ENCODE measurements around the gene MFSD6. TPM values are rescaled to one million over a fixed set of nuclear protein-coding genes. Genes with fewer than 3 reads are reported as not detected.

The MFSD6 gene
- total and polyA plus RNA-seq, 2 donors (not counting 1 experiment from before 2014, with no cell fraction given): 31.4 to 50.8 TPM

GRCh38 chr2:190504912-190505311 lies 96.8 kb downstream of the MFSD6 start:
- no peaks in the 10 kb centered on the region for H4K20me1 ChIP-seq (ENCODE audit: control insufficient read depth, extremely low read depth, insufficient read depth, low read length)

GRCh38 chr2:190505696-190506095 lies 97.5 kb downstream of the MFSD6 start:
- Histone ChIP-seq H3K9ac (ENCODE audit: insufficient read depth, low read length) (no peak overlapping the region), H3K9me3 (ENCODE audit: control insufficient read depth, insufficient read depth, low read depth, low read length) (no peaks in the 10 kb centered on the region), H3K36me3 (ENCODE audit: control insufficient read depth, insufficient read depth, low read length) (no peaks in the 10 kb centered on the region), H3K4me2 (ENCODE audit: extremely low read depth, insufficient read depth, low read length) (no peak overlapping the region), H3K4me1 (ENCODE audit: control insufficient read depth, extremely low read depth, insufficient read depth, low read length) (peaks cover 3% of the 10 kb centered on the region), H3K4me3 (replicated peaks in 1 of 4; ENCODE audit: control extremely low read depth in 1 of 4, insufficient read depth in 1 of 4, low read depth in 3 of 4, low read length in 4 of 4) (no peak overlapping the region), H3K27me3 (ENCODE audit: control insufficient read depth, insufficient read depth, low read length) (no peaks in the 10 kb centered on the region), H3K27ac (ENCODE audit: insufficient read depth, low read length) (no peak overlapping the region), H2AFZ (ENCODE audit: low read length) (no peak overlapping the region), H3K79me2 (ENCODE audit: control insufficient read depth, insufficient read depth, low read length) (no peaks in the 10 kb centered on the region), H4K20me1 (ENCODE audit: control insufficient read depth, extremely low read depth, insufficient read depth, low read length) (no peaks in the 10 kb centered on the region)
- TF ChIP-seq EZH2 (IDR thresholded peaks at IDR 0.05; ENCODE audit: low read length, missing control alignments): no peak
- TF ChIP-seq, protein P1, sequence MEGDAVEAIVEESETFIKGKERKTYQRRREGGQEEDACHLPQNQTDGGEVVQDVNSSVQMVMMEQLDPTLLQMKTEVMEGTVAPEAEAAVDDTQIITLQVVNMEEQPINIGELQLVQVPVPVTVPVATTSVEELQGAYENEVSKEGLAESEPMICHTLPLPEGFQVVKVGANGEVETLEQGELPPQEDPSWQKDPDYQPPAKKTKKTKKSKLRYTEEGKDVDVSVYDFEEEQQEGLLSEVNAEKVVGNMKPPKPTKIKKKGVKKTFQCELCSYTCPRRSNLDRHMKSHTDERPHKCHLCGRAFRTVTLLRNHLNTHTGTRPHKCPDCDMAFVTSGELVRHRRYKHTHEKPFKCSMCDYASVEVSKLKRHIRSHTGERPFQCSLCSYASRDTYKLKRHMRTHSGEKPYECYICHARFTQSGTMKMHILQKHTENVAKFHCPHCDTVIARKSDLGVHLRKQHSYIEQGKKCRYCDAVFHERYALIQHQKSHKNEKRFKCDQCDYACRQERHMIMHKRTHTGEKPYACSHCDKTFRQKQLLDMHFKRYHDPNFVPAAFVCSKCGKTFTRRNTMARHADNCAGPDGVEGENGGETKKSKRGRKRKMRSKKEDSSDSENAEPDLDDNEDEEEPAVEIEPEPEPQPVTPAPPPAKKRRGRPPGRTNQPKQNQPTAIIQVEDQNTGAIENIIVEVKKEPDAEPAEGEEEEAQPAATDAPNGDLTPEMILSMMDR (conservative IDR thresholded peaks at IDR 0.05 in 1 of 2, IDR thresholded peaks at IDR 0.05 in 1 of 2; ENCODE audit: low read depth in 1 of 2, low read length in 2 of 2): no peak
- no peak for DNase-seq (ENCODE audit: low read depth in 2 of 2)

More at GRCh38 chr2:190504912-190505311, 96.8 kb downstream of the MFSD6 start:
- no peak overlapping the region for H2AFZ ChIP-seq (ENCODE audit: low read length)
- no peak for DNase-seq (ENCODE audit: low read depth in 2 of 2)
- no peak overlapping the region for H3K4me2 ChIP-seq (ENCODE audit: extremely low read depth, insufficient read depth, low read length)
- no peaks in the 10 kb centered on the region for H3K9me3 ChIP-seq (ENCODE audit: control insufficient read depth, insufficient read depth, low read depth, low read length)
- H3K27me3 ChIP-seq (ENCODE audit: control insufficient read depth, insufficient read depth, low read length): no peaks in the 10 kb centered on the region
- no peak overlapping the region for H3K27ac ChIP-seq (ENCODE audit: insufficient read depth, low read length)
- H3K79me2 ChIP-seq (ENCODE audit: control insufficient read depth, insufficient read depth, low read length): no peaks in the 10 kb centered on the region
- no peak overlapping the region for H3K4me3 ChIP-seq (replicated peaks in 1 of 4; ENCODE audit: control extremely low read depth in 1 of 4, insufficient read depth in 1 of 4, low read depth in 3 of 4, low read length in 4 of 4)
- TF ChIP-seq, protein P1 (conservative IDR thresholded peaks at IDR 0.05 in 1 of 2, IDR thresholded peaks at IDR 0.05 in 1 of 2; ENCODE audit: low read depth in 1 of 2, low read length in 2 of 2): no peak
- TF ChIP-seq EZH2 (IDR thresholded peaks at IDR 0.05; ENCODE audit: low read length, missing control alignments): no peak
- H3K36me3 ChIP-seq (ENCODE audit: control insufficient read depth, insufficient read depth, low read length): no peaks in the 10 kb centered on the region
- peaks cover 3% of the 10 kb centered on the region for H3K4me1 ChIP-seq (ENCODE audit: control insufficient read depth, extremely low read depth, insufficient read depth, low read length)
- no peak overlapping the region for H3K9ac ChIP-seq (ENCODE audit: insufficient read depth, low read length)

- Histone ChIP-seq H3K27me3 (ENCODE audit: control insufficient read depth, insufficient read depth, low read length) (no peaks in the 10 kb centered on the region), H3K4me3 (replicated peaks in 1 of 4; ENCODE audit: control extremely low read depth in 1 of 4, insufficient read depth in 1 of 4, low read depth in 3 of 4, low read length in 4 of 4) (no peak overlapping the region), H3K4me1 (ENCODE audit: control insufficient read depth, extremely low read depth, insufficient read depth, low read length) (no peaks in the 10 kb centered on the region), H3K36me3 (ENCODE audit: control insufficient read depth, insufficient read depth, low read length) (no peaks in the 10 kb centered on the region), H3K79me2 (ENCODE audit: control insufficient read depth, insufficient read depth, low read length) (no peaks in the 10 kb centered on the region), H3K9ac (ENCODE audit: insufficient read depth, low read length) (no peak overlapping the region), H3K9me3 (ENCODE audit: control insufficient read depth, insufficient read depth, low read depth, low read length) (no peaks in the 10 kb centered on the region), H2AFZ (ENCODE audit: low read length) (no peak overlapping the region), H4K20me1 (ENCODE audit: control insufficient read depth, extremely low read depth, insufficient read depth, low read length) (no peaks in the 10 kb centered on the region), H3K27ac (ENCODE audit: insufficient read depth, low read length) (no peak overlapping the region), H3K4me2 (ENCODE audit: extremely low read depth, insufficient read depth, low read length) (no peak overlapping the region)
- DNase-seq (ENCODE audit: low read depth in 2 of 2): no peak
- no peak for TF ChIP-seq EZH2 (IDR thresholded peaks at IDR 0.05; ENCODE audit: low read length, missing control alignments)
- TF ChIP-seq, protein P1 (conservative IDR thresholded peaks at IDR 0.05 in 1 of 2, IDR thresholded peaks at IDR 0.05 in 1 of 2; ENCODE audit: low read depth in 1 of 2, low read length in 2 of 2): no peak
Observed at GRCh38 chr2:190506666-190507065, 98.5 kb downstream of the MFSD6 start.
